Measurements from ENCODE around the gene FBLN5. TPM values are rescaled to one million over a fixed set of nuclear protein-coding genes. Genes with fewer than 3 reads are reported as not detected.

Gene FBLN5
- total RNA-seq, 1 experiment from 2014 or later = 1.0 TPM

GRCh38 chr14:91899806-91900205 is 47.7 kb downstream of the FBLN5 start:
- no peaks in the 10 kb centered on the region for H3K79me1 ChIP-seq (ENCODE audit: insufficient read depth, low read depth, low read length, poor library complexity, severe bottlenecking)
- no peak overlapping the region for H2BK120ac ChIP-seq (ENCODE audit: low read depth, low read length, poor library complexity, severe bottlenecking)
- H3K4me1 Mint-ChIP-seq = peaks cover 7 to 11% of the 10 kb centered on the region in 2 experiments
- H3K79me2 ChIP-seq (ENCODE audit: insufficient read depth, low read length) = no peaks in the 10 kb centered on the region
- no peak overlapping the region for H2BK12ac ChIP-seq (ENCODE audit: insufficient read length, low read depth, low read length)
- no peaks in the 10 kb centered on the region; a peak in 2 of 7 replicates for H3K36me3 Mint-ChIP-seq (ENCODE audit: insufficient read depth in 1 of 3, low read depth in 3 of 3)
- no peak overlapping the region for H3K14ac ChIP-seq (ENCODE audit: insufficient read depth, low read length)
- H3K27ac Mint-ChIP-seq = no peak overlapping the region
- no peak overlapping the region for H2BK5ac ChIP-seq (ENCODE audit: insufficient read length, low read length)
- no peak for TF ChIP-seq CTCF (conservative IDR thresholded peaks at IDR 0.05)
- no peak overlapping the region for H3K18ac ChIP-seq (ENCODE audit: insufficient read length, low read depth, low read length)
- no peak overlapping the region for H4K5ac ChIP-seq (ENCODE audit: insufficient read length, low read depth, low read length)
- H2AK5ac ChIP-seq (ENCODE audit: insufficient read length, low read length) = no peak overlapping the region
- no peaks in the 10 kb centered on the region for H3K27me3 ChIP-seq (ENCODE audit: insufficient read depth, low read length)
- H3K4ac ChIP-seq (ENCODE audit: low read depth, low read length) = no peak overlapping the region
- H4K91ac ChIP-seq (ENCODE audit: insufficient read length, low read depth, low read length) = no peak overlapping the region
- H3K4me2 ChIP-seq (ENCODE audit: insufficient read depth, insufficient read length, low read length) = no peak overlapping the region
- no CpG with 5 or more reads among the region's 4 CpGs for WGBS (ENCODE audit: extremely low coverage, insufficient read length, low lambda C conversion rate)
- no peak overlapping the region for H3K27ac ChIP-seq (ENCODE audit: insufficient read length, low read depth, low read length)
- H2BK20ac ChIP-seq (ENCODE audit: low read depth, low read length, poor library complexity, severe bottlenecking) = no peak overlapping the region
- no peak overlapping the region for H3K9ac ChIP-seq (ENCODE audit: extremely low read depth, insufficient read length, low read length)
- no peaks in the 10 kb centered on the region for H3K9me3 Mint-ChIP-seq
- H3K23me2 ChIP-seq (ENCODE audit: insufficient read length, low read depth, low read length, poor library complexity, severe bottlenecking) = no peaks in the 10 kb centered on the region
- H3K9me3 ChIP-seq (ENCODE audit: control insufficient read depth, low read depth, low read length) = no peaks in the 10 kb centered on the region
- H3K56ac ChIP-seq (ENCODE audit: insufficient read length, low read depth, low read length) = no peak overlapping the region
- DNase-seq = no peak
- H3K27me3 Mint-ChIP-seq (ENCODE audit: low read depth) = 0 out of 2 replicates have a peak, but pooled peaks cover 2% of the 10 kb centered on the region
- H4K8ac ChIP-seq (replicated peaks; ENCODE audit: insufficient read length, low read depth, low read length) = no peak overlapping the region
- no peaks in the 10 kb centered on the region for H4K20me1 ChIP-seq (ENCODE audit: control insufficient read depth, insufficient read depth, insufficient read length)
- H3K4me3 Mint-ChIP-seq = no peak overlapping the region
- no peak overlapping the region for H2BK15ac ChIP-seq (ENCODE audit: low read depth, low read length)
- H3T11ph ChIP-seq (ENCODE audit: low read length) = no peak overlapping the region
- no peak overlapping the region for H3K23ac ChIP-seq (ENCODE audit: insufficient read length, low read depth, low read length)
- no peak overlapping the region for H2AFZ ChIP-seq (ENCODE audit: low read length)
- H3K4me1 ChIP-seq (ENCODE audit: insufficient read depth, low read length) = peaks cover 4% of the 10 kb centered on the region; the same call in 1 of the 2 replicates

All from H9 (cell line).